ENCODE measurements around the gene ITGAD. TPM values are rescaled to one million over a fixed set of nuclear protein-coding genes. Genes with fewer than 3 reads are reported as not detected.

ITGAD gene
- polyA plus RNA-seq, 1 of the 3 experiments (the other 2 are of a cell fraction), result not detected

GRCh38 chr16:31458844-31459686 lies 65.9 kb downstream of the ITGAD start, which contains the start of gene ARMC5:
Gene ARMC5 (plus strand): TSS chr16:31459501. CDS start chr16:31459525, 24 bp downstream.
- 1% methylated on average over 33 of the region's 91 CpGs for WGBS (ENCODE audit: low lambda C conversion rate)
- Histone ChIP-seq H3K4me3 (ENCODE audit: low read depth in 2 of 2, low read length in 1 of 2) (peak within 1 kb of the TSS; percentile 72 to 88), H3K9me2 (no peaks in the 10 kb centered on the region), H2AFZ (ENCODE audit: low read depth) (peak within 1 kb of the TSS; percentile 82), H3K9ac (peak within 1 kb of the TSS; percentile 98), H3K9me3 (no peaks in the 10 kb centered on the region), H3K4me2 (peak within 1 kb of the TSS; percentile 92), H3K27ac (ENCODE audit: low read depth in 2 of 2, low read length in 1 of 2) (peak within 1 kb of the TSS; percentile 96 to 97), H3F3A (replicated peaks; ENCODE audit: insufficient read depth) (peaks cover 14% of the 10 kb centered on the region), H3K36me3 (replicated peaks in 1 of 2; ENCODE audit: control insufficient read depth in 1 of 2, insufficient read depth in 2 of 2, low read length in 1 of 2) (peaks cover 10% of the 10 kb centered on the region in 2 experiments), H3K27me3 (ENCODE audit: insufficient read depth) (no peaks in the 10 kb centered on the region), H3K79me2 (ENCODE audit: insufficient read depth) (peaks cover 50% of the 10 kb centered on the region), H4K20me1 (ENCODE audit: insufficient read depth) (peaks cover 28% of the 10 kb centered on the region), H3K4me1 (ENCODE audit: control insufficient read depth in 1 of 2, insufficient read depth in 2 of 2, low read depth in 1 of 2, low read length in 1 of 2) (peaks cover 33 to 35% of the 10 kb centered on the region in 2 experiments; a peak in 2 of 4 replicates)
- DNase-seq, result peak; percentile 89
- ChIA-PET CTCF (interaction anchor here (0.8 to 8.0 kb wide), 22 partner anchors 7 to 410 kb away, joined by 3 to 80 read pairs (median 4); partner anchors contain the start of genes FUS, RUSF1, TGFB1I1 and ZNF843), POLR2A (interaction anchor here (0.7 to 3.6 kb wide), 17 partner anchors 8 to 385 kb away, joined by 3 to 15 read pairs (median 4); partner anchors contain the start of genes FUS, KAT8, RUSF1 and TGFB1I1)
- TF ChIP-seq MAX (IDR thresholded peaks at IDR 0.05; ENCODE audit: low read depth) (peak; percentile 97), CTCF (IDR thresholded peaks at IDR 0.05) (peak; percentile 73), SIN3A (IDR thresholded peaks at IDR 0.05; ENCODE audit: borderline replicate concordance, low read depth, low read length) (no peak; the same call in 1 of the 2 replicates), GABPA (IDR thresholded peaks at IDR 0.05; ENCODE audit: low read depth) (peak; percentile 86), TCF12 (IDR thresholded peaks at IDR 0.05) (no peak), PBX3 (IDR thresholded peaks at IDR 0.05) (no peak), SMC3 (IDR thresholded peaks at IDR 0.05; ENCODE audit: low read depth, low read length) (peak; percentile 28; the same call in 1 of the 2 replicates), MEF2A (IDR thresholded peaks at IDR 0.05; ENCODE audit: borderline replicate concordance, low read depth) (no peak), EZH2phosphoT487 (IDR thresholded peaks at IDR 0.05; ENCODE audit: borderline replicate concordance, low read depth) (no peak), CHD2 (IDR thresholded peaks at IDR 0.05; ENCODE audit: low read length, partially characterized antibody) (peak; percentile 76), ELF1 (IDR thresholded peaks at IDR 0.05) (peak; percentile 99), ZBTB33 (IDR thresholded peaks at IDR 0.05; ENCODE audit: borderline replicate concordance, low read depth) (0 out of 2 replicates have a peak, but pooled peaks have one; percentile 54), POLR2AphosphoS5 (IDR thresholded peaks at IDR 0.05; ENCODE audit: low read depth, low read length) (peak; percentile 88), YY1 (IDR thresholded peaks at IDR 0.05; ENCODE audit: low read depth) (peak; percentile 97), MXI1 (IDR thresholded peaks at IDR 0.05; ENCODE audit: low read depth, low read length) (peak; percentile 94), RAD21 (IDR thresholded peaks at IDR 0.05; ENCODE audit: low read length) (no peak; the same call in 1 of the 2 replicates), TEAD4 (IDR thresholded peaks at IDR 0.05; ENCODE audit: borderline replicate concordance, insufficient read depth) (no peak), TAF1 (IDR thresholded peaks at IDR 0.05; ENCODE audit: borderline replicate concordance, low read depth, low read length) (peak; percentile 96), IRF3 (IDR thresholded peaks at IDR 0.05; ENCODE audit: low read depth, low read length) (no peak)

Measured in SK-N-SH (cell line).